ENCODE data around the gene HOXB5. TPM values are rescaled to one million over a fixed set of nuclear protein-coding genes. Genes with fewer than 3 reads are reported as not detected.

Gene HOXB5
- total and polyA plus RNA-seq, 10 of the 15 experiments (the other 5 are each of a cell fraction or from before 2014, with no cell fraction given), result not detected

- Histone ChIP-seq H3K27me3 (replicated peaks in 1 of 2; ENCODE audit: control insufficient read depth in 2 of 2, insufficient read depth in 2 of 2, low read length in 1 of 2) (peaks cover 36% of the 10 kb centered on the region in 2 experiments), H3K27ac (ENCODE audit: control insufficient read depth, insufficient read depth) (no peak overlapping the region), H3K4me1 (ENCODE audit: control insufficient read depth, insufficient read depth, low read length) (no peaks in the 10 kb centered on the region), H3K4me3 (peak overlapping the region; percentile 65), H3K36me3 (ENCODE audit: control insufficient read depth in 2 of 2, insufficient read depth in 2 of 2, low read length in 1 of 2) (no peaks in the 10 kb centered on the region; a peak in 1 of 4 replicates), H3K79me2 (ENCODE audit: control insufficient read depth, insufficient read depth, low read length) (no peaks in the 10 kb centered on the region), H2AFZ (ENCODE audit: control insufficient read depth, low read depth, low read length) (no peak overlapping the region), H4K20me1 (ENCODE audit: control insufficient read depth, insufficient read depth) (no peaks in the 10 kb centered on the region), H3K4me2 (ENCODE audit: control insufficient read depth, insufficient read depth) (peak overlapping the region; percentile 79), H3K9me3 (replicated peaks; ENCODE audit: control insufficient read depth, insufficient read depth, low read length) (no peaks in the 10 kb centered on the region), H3K9ac (ENCODE audit: control insufficient read depth, insufficient read depth, low read length) (no peak overlapping the region)
- no TSS peak for BruUV-seq (replicated peaks)
- 8% methylated on average over 57 of the region's 69 CpGs for WGBS (ENCODE audit: insufficient coverage, insufficient replicate concordance, low lambda C conversion rate, missing lambda C conversion rate)
- intact Hi-C loops (cut with micrococcal nuclease; ENCODE audit: unreplicated experiment) (no loop called here), in situ Hi-C loops (cut with MboI) (loop anchor here (10.0 kb wide), 1 partner anchor 781 kb away; the partner anchor contains the start of gene SCRN2)
- CTCF ChIA-PET, result interaction anchor here (0.8 to 2.4 kb wide), 5 partner anchors 9 to 600 kb away, joined by 3 to 16 read pairs (median 3); no protein-coding TSS in a partner anchor
- RAD21 ChIA-PET (ENCODE audit: unreplicated experiment), result interaction anchor here (0.8 to 1.4 kb wide), 5 partner anchors 11 to 600 kb away, joined by 3 to 4 read pairs (median 3); no protein-coding TSS in a partner anchor
- SMC1A ChIA-PET (ENCODE audit: uncharacterized antibody, unreplicated experiment), result interaction anchor here (1.4 kb wide), 1 partner anchor 8 kb away, joined by 3 read pairs; no protein-coding TSS in a partner anchor
- FAIRE-seq (no peak), ATAC-seq (peak; percentile 87), DNase-seq (ENCODE audit: low read depth, low spot score) (no peak)
- POLR2A ChIA-PET, result interaction anchor here (0.6 kb wide), 1 partner anchor 16 kb away, joined by 3 read pairs; no protein-coding TSS in a partner anchor
- TF ChIP-seq MEF2A (IDR thresholded peaks at IDR 0.05; ENCODE audit: insufficient read depth, low read depth, low read length), result no peak
- TF ChIP-seq SUZ12 (IDR thresholded peaks at IDR 0.05; ENCODE audit: unreplicated experiment), result peak; percentile 90
- TF ChIP-seq ZNF687 (IDR thresholded peaks at IDR 0.05), result no peak
- no peak for TF ChIP-seq POLR2A (IDR thresholded peaks at IDR 0.05; ENCODE audit: low read depth, low read length)
- peak; percentile 18; the same call in 1 of the 2 replicates for TF ChIP-seq RB1 (IDR thresholded peaks at IDR 0.05; ENCODE audit: borderline replicate concordance)
- TF ChIP-seq HDAC6 (IDR thresholded peaks at IDR 0.05; ENCODE audit: unreplicated experiment), result peak; percentile 74
- 0 out of 2 replicates have a peak, but pooled peaks have one; percentile 25 for TF ChIP-seq GATAD2B (conservative IDR thresholded peaks at IDR 0.05; ENCODE audit: low read depth)
- no peak for TF ChIP-seq IKZF2 (IDR thresholded peaks at IDR 0.05)
- TF ChIP-seq SUPT20H (IDR thresholded peaks at IDR 0.05; ENCODE audit: borderline replicate concordance, control insufficient read depth, low read depth, low read length), result no peak
- TF ChIP-seq YY1 (IDR thresholded peaks at IDR 0.05; ENCODE audit: low read depth, low read length), result no peak
- TF ChIP-seq ZBTB40 (IDR thresholded peaks at IDR 0.05; ENCODE audit: borderline replicate concordance), result no peak
- no peak for TF ChIP-seq KAT2A (conservative IDR thresholded peaks at IDR 0.05; ENCODE audit: control insufficient read depth, low read depth, low read length)
- peak; percentile 42 for TF ChIP-seq IKZF1 (conservative IDR thresholded peaks at IDR 0.05)
- 0 out of 2 replicates have a peak, but pooled peaks have one; percentile 25 for TF ChIP-seq BACH1 (IDR thresholded peaks at IDR 0.05; ENCODE audit: borderline replicate concordance)
- TF ChIP-seq CHD2 (IDR thresholded peaks at IDR 0.05; ENCODE audit: borderline replicate concordance, low read depth, low read length), result no peak
Observed at GRCh38 chr17:48625495-48626244, 32.1 kb upstream of the HOXB5 start.

Measured in GM12878 (cell line).